Cardiac fibroblast (primary cell): Measurements from ENCODE around the gene LGALS3BP.

Experiments used
- DNase-seq, 2 donors: peaks; one replicate each; pipeline versions ENCODE4 v3.0.0 to v3.0.0-alpha.2; 2010; ENCODE audit warnings: low read depth in 2 of 2
- H3K4me3 ChIP-seq, 2 donors: replicated peaks in 1 of 2; 1 replicate in 1 of 2; 2 replicates in 1 of 2; pipeline ENCODE4 v1.5.1; 2011; ENCODE audit warnings: low read depth in 2 of 2, low read length in 2 of 2, mild to moderate bottlenecking in 2 of 2, moderate library complexity in 1 of 2
- CTCF ChIP-seq: IDR thresholded peaks from one replicate; pipeline ENCODE4 v1.5.1; 2011; ENCODE audit warnings: low read depth, mild to moderate bottlenecking, low read length, inconsistent platforms

Gene LGALS3BP

GRCh38 chr17:78934681-78935418 is 44.9 kb downstream of the LGALS3BP start:
- TF ChIP-seq CTCF = no peak
- DNase-seq = peak in 1 of 2 donors; percentile 41
- H3K4me3 ChIP-seq = peak overlapping the region; percentile 19 to 30

- peak overlapping the region; percentile 19 to 41 for H3K4me3 ChIP-seq
- DNase-seq = peak; percentile 99
- no peak for TF ChIP-seq CTCF
Observed at GRCh38 chr17:78933959-78934568, 45.7 kb downstream of the LGALS3BP start.

GRCh38 chr17:78933025-78933958 is 46.4 kb downstream of the LGALS3BP start:
- DNase-seq = peak; percentile 96 to 99
- peak overlapping the region; percentile 19 to 41 for H3K4me3 ChIP-seq
- TF ChIP-seq CTCF = no peak

- H3K4me3 ChIP-seq = no peak overlapping the region
- no peak for DNase-seq
- no peak for TF ChIP-seq CTCF
Observed at GRCh38 chr17:78929908-78930775, 49.6 kb downstream of the LGALS3BP start.

- peak overlapping the region; percentile 54 to 83 for H3K4me3 ChIP-seq
- TF ChIP-seq CTCF = no peak
- peak; percentile 83 to 94 for DNase-seq
Observed at GRCh38 chr17:78925662-78926555, 53.8 kb downstream of the LGALS3BP start.
